ENCODE measurements around the gene DOK6.

DOK6 gene

GRCh38 chr18:69897397-69898108 is 496.9 kb downstream of the DOK6 start:
- POLR2A ChIA-PET = interaction anchor here (1.1 kb wide), 1 partner anchor 12 kb away, joined by 3 read pairs; no protein-coding TSS in a partner anchor

GRCh38 chr18:69898241-69898861 is 497.7 kb downstream of the DOK6 start:
- POLR2A ChIA-PET = interaction anchor here (0.5 to 1.1 kb wide), 2 partner anchors 13 to 49 kb away, joined by 3 read pairs; no protein-coding TSS in a partner anchor
- DNase-seq (ENCODE audit: extremely low spot score) = peak; percentile 35
- CTCF ChIA-PET = interaction anchor here (0.6 to 1.9 kb wide), 7 partner anchors 10 to 187 kb away, joined by 3 to 10 read pairs (median 4); no protein-coding TSS in a partner anchor
- TF ChIP-seq CTCF (IDR thresholded peaks at IDR 0.05; ENCODE audit: control extremely low read depth, extremely low read depth, low read depth, missing control alignments) = no peak

More at GRCh38 chr18:69897397-69898108, 496.9 kb downstream of the DOK6 start:
- DNase-seq (ENCODE audit: extremely low spot score) = peak; percentile 35
- TF ChIP-seq CTCF (IDR thresholded peaks at IDR 0.05; ENCODE audit: control extremely low read depth, extremely low read depth, low read depth, missing control alignments) = no peak
- CTCF ChIA-PET = interaction anchor here (1.2 to 1.9 kb wide), 2 partner anchors 10 to 20 kb away, joined by 4 to 10 read pairs; no protein-coding TSS in a partner anchor
